Liver (tissue), 9 donors: ENCODE data around the gene HSPB3. TPM values are rescaled to one million over a fixed set of nuclear protein-coding genes. Genes with fewer than 3 reads are reported as not detected.

Source experiments
- DNase-seq: peaks from one replicate; pipeline ENCODE4 v3.0.0-alpha.2; 2017; ENCODE audit warnings: low spot score
- H3K27ac ChIP-seq, 2 donors: one replicate each; pipeline ENCODE4 v1.7.0; 2013; ENCODE audit warnings: inconsistent platforms in 2 of 2, low read length in 2 of 2, control low read depth in 1 of 2, low read depth in 1 of 2, mild to moderate bottlenecking in 1 of 2
- H3K27me3 ChIP-seq, 4 donors: one replicate each; pipeline versions ENCODE4 v1.6.1 to v1.7.0; 2013; ENCODE audit warnings: low read length in 3 of 4, inconsistent platforms in 1 of 4, mild to moderate bottlenecking in 1 of 4, moderate library complexity in 1 of 4; ENCODE audit not compliant: control insufficient read depth in 4 of 4, insufficient read depth in 4 of 4
- H3K36me3 ChIP-seq, 4 donors: one replicate each; pipeline versions ENCODE4 v1.6.1 to v1.7.0; 2013; ENCODE audit warnings: low read length in 3 of 4, mild to moderate bottlenecking in 3 of 4, low read depth in 1 of 4, moderate library complexity in 1 of 4; ENCODE audit not compliant: control insufficient read depth in 4 of 4, insufficient read depth in 3 of 4
- H3K4me1 ChIP-seq, 4 donors: one replicate each; pipeline versions ENCODE4 v1.6.1 to v1.7.0; 2013; ENCODE audit warnings: low read length in 3 of 4, mild to moderate bottlenecking in 3 of 4, moderate library complexity in 1 of 4; ENCODE audit not compliant: control insufficient read depth in 4 of 4, insufficient read depth in 4 of 4
- H3K4me3 ChIP-seq, 3 donors: one replicate each; pipeline versions ENCODE4 v1.6.1 to v1.7.0; 2013; ENCODE audit warnings: low read length in 3 of 3, control low read depth in 1 of 3, low read depth in 1 of 3, mild to moderate bottlenecking in 1 of 3
- H3K9ac ChIP-seq, 2 donors: one replicate each; pipeline ENCODE4 v1.7.0; 2013; ENCODE audit warnings: low read length in 2 of 2, mild to moderate bottlenecking in 2 of 2, moderate library complexity in 2 of 2, control low read depth in 1 of 2, low read depth in 1 of 2
- H3K9me3 ChIP-seq, 4 donors: one replicate each; pipeline versions ENCODE4 v1.6.1 to v1.7.0; 2013; ENCODE audit warnings: low read length in 3 of 4; ENCODE audit not compliant: control insufficient read depth in 4 of 4
- FOXA1 ChIP-seq: IDR thresholded peaks from 2 replicates; pipeline ENCODE4 v1.6.1; 2016; ENCODE audit warnings: antibody characterized with exemption
- FOXA2 ChIP-seq: IDR thresholded peaks from 2 replicates; pipeline ENCODE4 v1.6.1; 2016; ENCODE audit warnings: antibody characterized with exemption
- GABPA ChIP-seq, 2 donors: IDR thresholded peaks in 1 of 2; conservative IDR thresholded peaks in 1 of 2; 2 replicates each; pipeline ENCODE4 v1.6.1; 2016; ENCODE audit warnings: antibody characterized with exemption in 2 of 2, mild to moderate bottlenecking in 1 of 2, moderate library complexity in 1 of 2
- HNF4A ChIP-seq, 2 donors: conservative IDR thresholded peaks; 2 replicates each; pipeline ENCODE4 v1.6.1; 2016; ENCODE audit warnings: antibody characterized with exemption in 2 of 2, mild to moderate bottlenecking in 2 of 2
- HNF4G ChIP-seq: IDR thresholded peaks from 2 replicates; pipeline ENCODE4 v1.6.1; 2016; ENCODE audit warnings: antibody characterized with exemption
- JUND ChIP-seq, 2 donors: IDR thresholded peaks; 2 replicates each; pipeline ENCODE4 v1.6.1; 2016; ENCODE audit warnings: antibody characterized with exemption in 2 of 2
- NR2F2 ChIP-seq: IDR thresholded peaks from 2 replicates; pipeline ENCODE4 v1.6.1; 2016; ENCODE audit warnings: antibody characterized with exemption
- RAD21 ChIP-seq, 2 donors: IDR thresholded peaks; 2 replicates each; pipeline ENCODE4 v1.6.1; 2016; ENCODE audit warnings: antibody characterized with exemption in 2 of 2, mild to moderate bottlenecking in 2 of 2
- REST ChIP-seq: IDR thresholded peaks from 2 replicates; pipeline ENCODE4 v1.6.1; 2016; ENCODE audit warnings: antibody characterized with exemption, mild to moderate bottlenecking
- RXRA ChIP-seq, 2 donors: IDR thresholded peaks; 2 replicates each; pipeline ENCODE4 v1.6.1; 2017 to 2018; ENCODE audit warnings: antibody characterized with exemption in 2 of 2, mild to moderate bottlenecking in 1 of 2
- SP1 ChIP-seq: IDR thresholded peaks from 2 replicates; pipeline ENCODE4 v1.6.1; 2018; ENCODE audit warnings: antibody characterized with exemption, mild to moderate bottlenecking
- TAF1 ChIP-seq: conservative IDR thresholded peaks from 2 replicates; pipeline ENCODE4 v1.6.1; 2016; ENCODE audit warnings: antibody characterized with exemption, mild to moderate bottlenecking
- WGBS: extraction: QIAGEN DNeasy Blood & Tissue Kit; methylation state at CpG from one replicate; pipeline ENCODE4 v1.1.7; 2013; 5-methylcytosine and 5-hydroxymethylcytosine counted together
- polyA plus RNA-seq, 2 donors: library from polyadenylated mRNA; stranded (reverse) in 1 of 2; unstranded in 1 of 2; fragments of 200-250 nt in 1 of 2; fragments of >200 nt in 1 of 2; fragmentation: Nextera tagmentation in 1 of 2; extraction: Ambion mirVana in 1 of 2; gene quantifications; one replicate each; pipeline versions ENCODE4 v1.2.1 to v1.2.3, GENCODE V29; 2013 to 2015
- total RNA-seq, 2 donors: library from RNA; depleted of rRNA; stranded (reverse); fragments of >200 nt; gene quantifications; one replicate each; pipeline ENCODE4 v1.2.3, GENCODE V29; 2014
- TF ChIP-seq, protein P1 (sequence below): IDR thresholded peaks from 2 replicates; pipeline ENCODE4 v1.6.1; 2016; ENCODE audit warnings: antibody characterized with exemption
- TF ChIP-seq, protein P2 (sequence below): IDR thresholded peaks from 2 replicates; pipeline ENCODE4 v1.6.1; 2016; ENCODE audit warnings: antibody characterized with exemption
- donor health status: healthy.
- donor health status: healthy.
- donor health status: healthy.
- donor health status: healthy.
- donor health status: healthy.

HSPB3 gene
- total and polyA plus RNA-seq, 4 donors: 0.17 TPM; not detected in 3

- Histone ChIP-seq H3K27ac (no peak overlapping the region), H3K9ac (no peak overlapping the region), H3K9me3 (no peaks in the 10 kb centered on the region), H3K4me3 (no peak overlapping the region), H3K4me1 (no peaks in the 10 kb centered on the region), H3K27me3 (no peaks in the 10 kb centered on the region), H3K36me3 (no peaks in the 10 kb centered on the region)
- no peak for DNase-seq
- WGBS: 86% methylated on average over 1 of the region's 1 CpG
- TF ChIP-seq REST (no peak), RXRA (IDR thresholded peaks at IDR 0.05) (no peak), HNF4G (no peak), HNF4A (conservative IDR thresholded peaks at IDR 0.05) (no peak), NR2F2 (no peak), TAF1 (no peak), FOXA1 (no peak), RAD21 (IDR thresholded peaks at IDR 0.05) (no peak), FOXA2 (no peak), GABPA (IDR thresholded peaks at IDR 0.05 in 1 of 2, conservative IDR thresholded peaks at IDR 0.05 in 1 of 2) (no peak), JUND (IDR thresholded peaks at IDR 0.05) (no peak)
- TF ChIP-seq, protein P1, sequence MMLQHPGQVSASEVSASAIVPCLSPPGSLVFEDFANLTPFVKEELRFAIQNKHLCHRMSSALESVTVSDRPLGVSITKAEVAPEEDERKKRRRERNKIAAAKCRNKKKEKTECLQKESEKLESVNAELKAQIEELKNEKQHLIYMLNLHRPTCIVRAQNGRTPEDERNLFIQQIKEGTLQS: no peak
- TF ChIP-seq, protein P2, sequence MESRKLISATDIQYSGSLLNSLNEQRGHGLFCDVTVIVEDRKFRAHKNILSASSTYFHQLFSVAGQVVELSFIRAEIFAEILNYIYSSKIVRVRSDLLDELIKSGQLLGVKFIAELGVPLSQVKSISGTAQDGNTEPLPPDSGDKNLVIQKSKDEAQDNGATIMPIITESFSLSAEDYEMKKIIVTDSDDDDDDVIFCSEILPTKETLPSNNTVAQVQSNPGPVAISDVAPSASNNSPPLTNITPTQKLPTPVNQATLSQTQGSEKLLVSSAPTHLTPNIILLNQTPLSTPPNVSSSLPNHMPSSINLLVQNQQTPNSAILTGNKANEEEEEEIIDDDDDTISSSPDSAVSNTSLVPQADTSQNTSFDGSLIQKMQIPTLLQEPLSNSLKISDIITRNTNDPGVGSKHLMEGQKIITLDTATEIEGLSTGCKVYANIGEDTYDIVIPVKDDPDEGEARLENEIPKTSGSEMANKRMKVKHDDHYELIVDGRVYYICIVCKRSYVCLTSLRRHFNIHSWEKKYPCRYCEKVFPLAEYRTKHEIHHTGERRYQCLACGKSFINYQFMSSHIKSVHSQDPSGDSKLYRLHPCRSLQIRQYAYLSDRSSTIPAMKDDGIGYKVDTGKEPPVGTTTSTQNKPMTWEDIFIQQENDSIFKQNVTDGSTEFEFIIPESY: no peak
Observed at GRCh38 chr5:54477941-54478478, 22.5 kb downstream of the HSPB3 start.

- Histone ChIP-seq H3K4me3 (no peak overlapping the region), H3K27ac (no peak overlapping the region), H3K4me1 (no peaks in the 10 kb centered on the region), H3K36me3 (no peaks in the 10 kb centered on the region), H3K27me3 (no peaks in the 10 kb centered on the region), H3K9ac (no peak overlapping the region), H3K9me3 (no peaks in the 10 kb centered on the region)
- no peak for DNase-seq
- TF ChIP-seq TAF1 (no peak), FOXA2 (no peak), GABPA (IDR thresholded peaks at IDR 0.05 in 1 of 2, conservative IDR thresholded peaks at IDR 0.05 in 1 of 2) (no peak), HNF4A (conservative IDR thresholded peaks at IDR 0.05) (no peak), SP1 (no peak)
- TF ChIP-seq, protein P2: no peak
Observed at GRCh38 chr5:54480296-54480695, 24.8 kb downstream of the HSPB3 start.
